Astrocyte (in vitro differentiated cells and primary cell): ENCODE data around the gene SORBS2. TPM values are rescaled to one million over a fixed set of nuclear protein-coding genes. Genes with fewer than 3 reads are reported as not detected.

Experiments used
- DNase-seq: peaks from one replicate; pipeline ENCODE4 v3.0.0-alpha.2; 2010; ENCODE audit warnings: low read depth
- FAIRE-seq: peaks from 2 replicates; lab custom pipeline; 2011; peaks lifted over from hg19 to GRCh38; lab: Jason Lieb, UNC
- H2AFZ ChIP-seq: 2 replicates; pipeline ENCODE4 v1.6.0; 2012; ENCODE audit warnings: low read depth, low read length, inconsistent platforms
- H3K27ac ChIP-seq: 2 replicates; pipeline ENCODE4 v1.5.1; 2011; ENCODE audit warnings: low read depth, low read length, inconsistent platforms
- H3K27me3 ChIP-seq: 2 replicates; pipeline ENCODE4 v1.6.0; 2011; ENCODE audit warnings: low read length, inconsistent platforms; ENCODE audit not compliant: insufficient read depth
- H3K36me3 ChIP-seq: 2 replicates; pipeline ENCODE4 v1.5.1; 2011; ENCODE audit warnings: low read length, inconsistent platforms; ENCODE audit not compliant: insufficient read depth
- H3K4me1 ChIP-seq: 2 replicates; pipeline ENCODE4 v1.5.1; 2011; ENCODE audit warnings: low read length, inconsistent platforms; ENCODE audit not compliant: insufficient read depth
- H3K4me2 ChIP-seq: 2 replicates; pipeline ENCODE4 v1.6.0; 2012; ENCODE audit warnings: low read length, inconsistent platforms
- H3K4me3 ChIP-seq: 2 replicates; pipeline ENCODE4 v1.5.1; 2011; ENCODE audit warnings: low read depth, mild to moderate bottlenecking, low read length, inconsistent platforms; ENCODE audit not compliant: insufficient read depth
- H3K79me2 ChIP-seq: 2 replicates; pipeline ENCODE4 v1.6.0; 2012; ENCODE audit warnings: mild to moderate bottlenecking, low read length, inconsistent platforms; ENCODE audit not compliant: insufficient read depth
- H3K9ac ChIP-seq: 2 replicates; pipeline ENCODE4 v1.6.0; 2012; ENCODE audit warnings: mild to moderate bottlenecking, low read length, inconsistent platforms
- H3K9me3 ChIP-seq: 2 replicates; pipeline ENCODE4 v1.5.1; 2012; ENCODE audit warnings: low read depth, mild to moderate bottlenecking, low read length, inconsistent platforms; ENCODE audit not compliant: insufficient read depth
- H4K20me1 ChIP-seq: 2 replicates; pipeline ENCODE4 v1.6.0; 2012; ENCODE audit warnings: low read length, inconsistent platforms; ENCODE audit not compliant: insufficient read depth
- H3K27ac Mint-ChIP-seq: one replicate; pipeline ENCODE4 v1.8.0; 2021; ENCODE audit warnings: mild to moderate bottlenecking, mixed read lengths; ENCODE audit not compliant: unreplicated experiment
- H3K27me3 Mint-ChIP-seq: one replicate; pipeline ENCODE4 v1.8.0; 2021; ENCODE audit warnings: low read depth, mixed read lengths; ENCODE audit not compliant: unreplicated experiment
- H3K36me3 Mint-ChIP-seq: one replicate; pipeline ENCODE4 v1.8.0; 2021; ENCODE audit warnings: low read depth, mixed read lengths; ENCODE audit not compliant: unreplicated experiment
- H3K4me1 Mint-ChIP-seq: one replicate; pipeline ENCODE4 v1.8.0; 2021; ENCODE audit warnings: low read depth, mixed read lengths; ENCODE audit not compliant: unreplicated experiment
- H3K4me3 Mint-ChIP-seq: one replicate; pipeline ENCODE4 v1.8.0; 2021; ENCODE audit warnings: mild to moderate bottlenecking, moderate library complexity, mixed read lengths; ENCODE audit not compliant: unreplicated experiment
- H3K9me3 Mint-ChIP-seq: one replicate; pipeline ENCODE4 v1.8.0; 2021; ENCODE audit warnings: mild to moderate bottlenecking, mixed read lengths; ENCODE audit not compliant: unreplicated experiment
- EZH2 ChIP-seq: IDR thresholded peaks from 2 replicates; pipeline ENCODE4 v1.6.1; 2012; ENCODE audit warnings: mild to moderate bottlenecking, low read length, inconsistent platforms; ENCODE audit not compliant: insufficient read depth
- total RNA-seq: library from RNA; stranded (reverse); gene quantifications from 2 replicates; pipeline ENCODE4 v1.2.1, GENCODE V29; 2021
- TF ChIP-seq, protein P1 (sequence below): IDR thresholded peaks from 2 replicates; pipeline ENCODE4 v1.5.1; 2011; ENCODE audit warnings: low read depth, mild to moderate bottlenecking, inconsistent platforms, low read length, moderate library complexity; ENCODE audit not compliant: insufficient read depth

Gene SORBS2
- total RNA-seq, 1 donor from 2014 or later, result 97.4 TPM

- H3K36me3 Mint-ChIP-seq, result no peaks in the 10 kb centered on the region
- peak; percentile 60 for FAIRE-seq
- Histone ChIP-seq H3K36me3 (no peaks in the 10 kb centered on the region), H3K9me3 (no peaks in the 10 kb centered on the region), H3K27me3 (no peaks in the 10 kb centered on the region), H3K4me3 (no peak overlapping the region), H2AFZ (no peak overlapping the region), H3K27ac (no peak overlapping the region), H4K20me1 (no peaks in the 10 kb centered on the region), H3K79me2 (no peaks in the 10 kb centered on the region), H3K4me1 (no peaks in the 10 kb centered on the region), H3K9ac (no peak overlapping the region), H3K4me2 (no peak overlapping the region)
- H3K9me3 Mint-ChIP-seq, result peaks cover 33% of the 10 kb centered on the region
- peaks cover 13% of the 10 kb centered on the region for H3K4me1 Mint-ChIP-seq
- H3K27me3 Mint-ChIP-seq, result no peaks in the 10 kb centered on the region
- H3K4me3 Mint-ChIP-seq, result no peak overlapping the region
- DNase-seq, result no peak
- H3K27ac Mint-ChIP-seq, result no peak overlapping the region
- TF ChIP-seq, protein P1, sequence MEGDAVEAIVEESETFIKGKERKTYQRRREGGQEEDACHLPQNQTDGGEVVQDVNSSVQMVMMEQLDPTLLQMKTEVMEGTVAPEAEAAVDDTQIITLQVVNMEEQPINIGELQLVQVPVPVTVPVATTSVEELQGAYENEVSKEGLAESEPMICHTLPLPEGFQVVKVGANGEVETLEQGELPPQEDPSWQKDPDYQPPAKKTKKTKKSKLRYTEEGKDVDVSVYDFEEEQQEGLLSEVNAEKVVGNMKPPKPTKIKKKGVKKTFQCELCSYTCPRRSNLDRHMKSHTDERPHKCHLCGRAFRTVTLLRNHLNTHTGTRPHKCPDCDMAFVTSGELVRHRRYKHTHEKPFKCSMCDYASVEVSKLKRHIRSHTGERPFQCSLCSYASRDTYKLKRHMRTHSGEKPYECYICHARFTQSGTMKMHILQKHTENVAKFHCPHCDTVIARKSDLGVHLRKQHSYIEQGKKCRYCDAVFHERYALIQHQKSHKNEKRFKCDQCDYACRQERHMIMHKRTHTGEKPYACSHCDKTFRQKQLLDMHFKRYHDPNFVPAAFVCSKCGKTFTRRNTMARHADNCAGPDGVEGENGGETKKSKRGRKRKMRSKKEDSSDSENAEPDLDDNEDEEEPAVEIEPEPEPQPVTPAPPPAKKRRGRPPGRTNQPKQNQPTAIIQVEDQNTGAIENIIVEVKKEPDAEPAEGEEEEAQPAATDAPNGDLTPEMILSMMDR, result no peak
- no peak for TF ChIP-seq EZH2
Measured at GRCh38 chr4:185853841-185854240, 41.8 kb upstream of the SORBS2 start.

- Histone ChIP-seq H3K27ac (no peak overlapping the region), H3K36me3 (no peaks in the 10 kb centered on the region), H4K20me1 (no peaks in the 10 kb centered on the region), H3K4me1 (peaks cover under 1% of the 10 kb centered on the region), H3K4me2 (no peak overlapping the region), H3K79me2 (no peaks in the 10 kb centered on the region), H2AFZ (no peak overlapping the region), H3K9ac (no peak overlapping the region), H3K4me3 (no peak overlapping the region), H3K27me3 (no peaks in the 10 kb centered on the region), H3K9me3 (no peaks in the 10 kb centered on the region)
- Mint-ChIP-seq H3K27ac (no peak overlapping the region), H3K36me3 (no peaks in the 10 kb centered on the region), H3K4me1 (peaks cover 17% of the 10 kb centered on the region), H3K9me3 (peaks cover 25% of the 10 kb centered on the region), H3K27me3 (no peaks in the 10 kb centered on the region), H3K4me3 (no peak overlapping the region)
- DNase-seq, result no peak
- TF ChIP-seq EZH2, result no peak
- TF ChIP-seq, protein P1, result no peak
- no peak for FAIRE-seq
Measured at GRCh38 chr4:185852961-185853360, 41.0 kb upstream of the SORBS2 start.

GRCh38 chr4:185849664-185850550 is 37.9 kb upstream of the SORBS2 start:
- no peak overlapping the region for H2AFZ ChIP-seq
- DNase-seq, result no peak
- H3K27ac ChIP-seq, result no peak overlapping the region
- no peaks in the 10 kb centered on the region for H3K9me3 ChIP-seq
- H3K4me2 ChIP-seq, result no peak overlapping the region
- Mint-ChIP-seq H3K27ac (peak overlapping the region; percentile 49), H3K36me3 (no peaks in the 10 kb centered on the region), H3K4me1 (peaks cover 30% of the 10 kb centered on the region), H3K9me3 (peaks cover 8% of the 10 kb centered on the region), H3K27me3 (no peaks in the 10 kb centered on the region), H3K4me3 (no peak overlapping the region)
- H3K4me1 ChIP-seq, result peaks cover 19% of the 10 kb centered on the region
- H3K36me3 ChIP-seq, result no peaks in the 10 kb centered on the region
- peak; percentile 34 for FAIRE-seq
- H3K79me2 ChIP-seq, result no peaks in the 10 kb centered on the region
- no peak overlapping the region for H3K4me3 ChIP-seq
- no peak for TF ChIP-seq EZH2
- TF ChIP-seq, protein P1, result no peak
- no peak overlapping the region for H3K9ac ChIP-seq
- H4K20me1 ChIP-seq, result no peaks in the 10 kb centered on the region
- H3K27me3 ChIP-seq, result no peaks in the 10 kb centered on the region
